Effector memory CD8-positive, alpha-beta T cell (primary cell): Measurements from ENCODE around the gene SPOCK3.
"Not testable (repeated sequence)": the region's sequence is repeated elsewhere in the genome, so short reads cannot be mapped to it uniquely, and the experiment has no call there.

Source experiments
- ATAC-seq: fragments of 150-1000 bp; cut with Tn5 transposase; replicated peaks from 2 replicates; pipeline ENCODE4 v1.10.0; 2021; ENCODE audit warnings: mild to moderate bottlenecking, moderate library complexity
- DNase-seq, 3 experiments: peaks; one replicate each; pipeline ENCODE4 v3.0.0; 2021
- H3K27ac Mint-ChIP-seq, 2 donors: one replicate each; pipeline ENCODE4 v1.8.0; 2022; ENCODE audit warnings: mild to moderate bottlenecking in 2 of 2, mixed read lengths in 2 of 2, moderate library complexity in 2 of 2
- H3K27me3 Mint-ChIP-seq, 2 donors: one replicate each; pipeline ENCODE4 v1.8.0; 2022; ENCODE audit warnings: mixed read lengths in 2 of 2
- H3K36me3 Mint-ChIP-seq: one replicate; pipeline ENCODE4 v1.8.0; 2022; ENCODE audit warnings: mild to moderate bottlenecking, moderate library complexity, mixed read lengths; ENCODE audit not compliant: insufficient read depth
- H3K4me1 Mint-ChIP-seq, 2 donors: one replicate each; pipeline ENCODE4 v1.8.0; 2022; ENCODE audit warnings: low read depth in 2 of 2, mixed read lengths in 2 of 2
- H3K4me3 Mint-ChIP-seq, 2 donors: one replicate each; pipeline ENCODE4 v1.8.0; 2022; ENCODE audit warnings: mild to moderate bottlenecking in 2 of 2, mixed read lengths in 2 of 2, moderate library complexity in 2 of 2
- H3K9me3 Mint-ChIP-seq, 2 donors: one replicate each; pipeline ENCODE4 v1.8.0; 2022; ENCODE audit warnings: mixed read lengths in 2 of 2

The SPOCK3 gene

GRCh38 chr4:166763018-166763417, 471.3 kb downstream of the SPOCK3 start:
- H3K4me3 Mint-ChIP-seq, result no peak overlapping the region
- no peak for DNase-seq
- H3K27me3 Mint-ChIP-seq, result no peaks in the 10 kb centered on the region
- H3K36me3 Mint-ChIP-seq, result no peaks in the 10 kb centered on the region
- H3K27ac Mint-ChIP-seq, result no peak overlapping the region
- no peaks in the 10 kb centered on the region for H3K4me1 Mint-ChIP-seq
- ATAC-seq, result no peak
- H3K9me3 Mint-ChIP-seq, result peaks cover 3 to 23% of the 10 kb centered on the region in 2 donors

GRCh38 chr4:166741742-166742141, 492.6 kb downstream of the SPOCK3 start:
- ATAC-seq, result no peak
- H3K27ac Mint-ChIP-seq, result no peak overlapping the region

GRCh38 chr4:166739215-166739614, 495.1 kb downstream of the SPOCK3 start:
- not testable (repeated sequence) for H3K36me3 Mint-ChIP-seq, H3K27ac Mint-ChIP-seq, H3K4me1 Mint-ChIP-seq, ATAC-seq, H3K4me3 Mint-ChIP-seq, H3K27me3 Mint-ChIP-seq, DNase-seq, H3K9me3 Mint-ChIP-seq

More at GRCh38 chr4:166741742-166742141, 492.6 kb downstream of the SPOCK3 start:
- H3K4me3 Mint-ChIP-seq, result no peak overlapping the region
- H3K9me3 Mint-ChIP-seq, result peaks cover 9 to 14% of the 10 kb centered on the region in 2 donors
- H3K36me3 Mint-ChIP-seq, result no peaks in the 10 kb centered on the region
- no peaks in the 10 kb centered on the region for H3K27me3 Mint-ChIP-seq
- no peaks in the 10 kb centered on the region for H3K4me1 Mint-ChIP-seq
- DNase-seq, result no peak

- H3K4me3 Mint-ChIP-seq, result no peak overlapping the region
- DNase-seq (no peak), ATAC-seq (no peak)
- H3K27ac Mint-ChIP-seq, result no peak overlapping the region
- no peaks in the 10 kb centered on the region for H3K4me1 Mint-ChIP-seq
- no peaks in the 10 kb centered on the region for H3K36me3 Mint-ChIP-seq
- H3K9me3 Mint-ChIP-seq, result peaks cover 0 to 4% of the 10 kb centered on the region in 2 donors
- no peaks in the 10 kb centered on the region for H3K27me3 Mint-ChIP-seq
These were observed 496.9 kb downstream of the SPOCK3 start for GRCh38 chr4:166737430-166737829.

GRCh38 chr4:166735553-166735952, 498.7 kb downstream of the SPOCK3 start:
- H3K9me3 Mint-ChIP-seq, result peaks cover 0 to 4% of the 10 kb centered on the region in 2 donors
- H3K27me3 Mint-ChIP-seq, result no peaks in the 10 kb centered on the region
- H3K4me1 Mint-ChIP-seq, result no peaks in the 10 kb centered on the region
- H3K27ac Mint-ChIP-seq, result no peak overlapping the region
- DNase-seq, result no peak
- no peak for ATAC-seq
- no peak overlapping the region for H3K4me3 Mint-ChIP-seq
- H3K36me3 Mint-ChIP-seq, result no peaks in the 10 kb centered on the region

GRCh38 chr4:166734797-166735196, 499.5 kb downstream of the SPOCK3 start:
- DNase-seq (no peak), ATAC-seq (no peak)
- H3K27me3 Mint-ChIP-seq, result no peaks in the 10 kb centered on the region
- H3K9me3 Mint-ChIP-seq, result peaks cover 0 to 4% of the 10 kb centered on the region in 2 donors
- H3K36me3 Mint-ChIP-seq, result no peaks in the 10 kb centered on the region
- no peaks in the 10 kb centered on the region for H3K4me1 Mint-ChIP-seq
- no peak overlapping the region for H3K27ac Mint-ChIP-seq
- no peak overlapping the region for H3K4me3 Mint-ChIP-seq

- H3K27me3 Mint-ChIP-seq, result no peaks in the 10 kb centered on the region
- DNase-seq (no peak), ATAC-seq (no peak)
- H3K4me3 Mint-ChIP-seq, result no peak overlapping the region
- no peak overlapping the region for H3K27ac Mint-ChIP-seq
- peaks cover 0 to 4% of the 10 kb centered on the region in 2 donors for H3K9me3 Mint-ChIP-seq
- no peaks in the 10 kb centered on the region for H3K4me1 Mint-ChIP-seq
- H3K36me3 Mint-ChIP-seq, result no peaks in the 10 kb centered on the region
These were observed 500.6 kb downstream of the SPOCK3 start for GRCh38 chr4:166733686-166734085.

- no peaks in the 10 kb centered on the region for H3K36me3 Mint-ChIP-seq
These were observed 507.5 kb downstream of the SPOCK3 start for GRCh38 chr4:166726832-166727231.

GRCh38 chr4:166724369-166724768, 509.9 kb downstream of the SPOCK3 start:
- DNase-seq, result no peak
- Mint-ChIP-seq H3K9me3 (peaks cover 15 to 19% of the 10 kb centered on the region in 2 donors), H3K27ac (no peak overlapping the region), H3K36me3 (no peaks in the 10 kb centered on the region), H3K4me1 (no peaks in the 10 kb centered on the region), H3K4me3 (no peak overlapping the region), H3K27me3 (no peaks in the 10 kb centered on the region)
- ATAC-seq, result no peak

More at GRCh38 chr4:166726832-166727231, 507.5 kb downstream of the SPOCK3 start:
- H3K27ac Mint-ChIP-seq, result no peak overlapping the region
- no peaks in the 10 kb centered on the region for H3K4me1 Mint-ChIP-seq
- H3K9me3 Mint-ChIP-seq, result peaks cover 0 to 8% of the 10 kb centered on the region in 2 donors
- no peak for DNase-seq
- H3K27me3 Mint-ChIP-seq, result no peaks in the 10 kb centered on the region
- no peak overlapping the region for H3K4me3 Mint-ChIP-seq
- ATAC-seq, result no peak

- Mint-ChIP-seq H3K27me3 (no peaks in the 10 kb centered on the region), H3K4me1 (no peaks in the 10 kb centered on the region)
These were observed 510.7 kb downstream of the SPOCK3 start for GRCh38 chr4:166723532-166724140.

GRCh38 chr4:166715748-166716713, 518.3 kb downstream of the SPOCK3 start:
- not testable (repeated sequence) for H3K27ac Mint-ChIP-seq, DNase-seq, H3K27me3 Mint-ChIP-seq, ATAC-seq, H3K4me1 Mint-ChIP-seq, H3K36me3 Mint-ChIP-seq, H3K4me3 Mint-ChIP-seq
- peaks cover 28 to 69% of the 10 kb centered on the region in 2 donors for H3K9me3 Mint-ChIP-seq

More at GRCh38 chr4:166723532-166724140, 510.7 kb downstream of the SPOCK3 start:
- H3K36me3 Mint-ChIP-seq, result no peaks in the 10 kb centered on the region
- no peak overlapping the region for H3K4me3 Mint-ChIP-seq
- no peak for DNase-seq
- no peak overlapping the region for H3K27ac Mint-ChIP-seq
- peaks cover 17 to 26% of the 10 kb centered on the region in 2 donors for H3K9me3 Mint-ChIP-seq
- ATAC-seq, result no peak

GRCh38 chr4:166700592-166700991, 533.7 kb downstream of the SPOCK3 start:
- Mint-ChIP-seq H3K4me1 (no peaks in the 10 kb centered on the region), H3K9me3 (peaks cover 14 to 15% of the 10 kb centered on the region in 2 donors), H3K27ac (no peak overlapping the region), H3K27me3 (no peaks in the 10 kb centered on the region), H3K4me3 (no peak overlapping the region), H3K36me3 (no peaks in the 10 kb centered on the region)
- no peak for DNase-seq
- no peak for ATAC-seq

- H3K27me3 Mint-ChIP-seq, result no peaks in the 10 kb centered on the region
- H3K27ac Mint-ChIP-seq, result no peak overlapping the region
- H3K4me3 Mint-ChIP-seq, result no peak overlapping the region
- H3K36me3 Mint-ChIP-seq, result no peaks in the 10 kb centered on the region
- DNase-seq, result no peak
- H3K4me1 Mint-ChIP-seq, result no peaks in the 10 kb centered on the region
- H3K9me3 Mint-ChIP-seq, result peaks cover 5 to 14% of the 10 kb centered on the region in 2 donors
- no peak for ATAC-seq
These were observed 545.5 kb downstream of the SPOCK3 start for GRCh38 chr4:166688835-166689234.

GRCh38 chr4:166687828-166688227, 546.5 kb downstream of the SPOCK3 start:
- Mint-ChIP-seq H3K9me3 (peaks cover 8 to 14% of the 10 kb centered on the region in 2 donors), H3K4me1 (no peaks in the 10 kb centered on the region), H3K27me3 (no peaks in the 10 kb centered on the region), H3K27ac (no peak overlapping the region), H3K4me3 (no peak overlapping the region), H3K36me3 (no peaks in the 10 kb centered on the region)
- DNase-seq (no peak), ATAC-seq (no peak)
